ENCODE data around the gene IGLL1.

- TF ChIP-seq, protein P1, sequence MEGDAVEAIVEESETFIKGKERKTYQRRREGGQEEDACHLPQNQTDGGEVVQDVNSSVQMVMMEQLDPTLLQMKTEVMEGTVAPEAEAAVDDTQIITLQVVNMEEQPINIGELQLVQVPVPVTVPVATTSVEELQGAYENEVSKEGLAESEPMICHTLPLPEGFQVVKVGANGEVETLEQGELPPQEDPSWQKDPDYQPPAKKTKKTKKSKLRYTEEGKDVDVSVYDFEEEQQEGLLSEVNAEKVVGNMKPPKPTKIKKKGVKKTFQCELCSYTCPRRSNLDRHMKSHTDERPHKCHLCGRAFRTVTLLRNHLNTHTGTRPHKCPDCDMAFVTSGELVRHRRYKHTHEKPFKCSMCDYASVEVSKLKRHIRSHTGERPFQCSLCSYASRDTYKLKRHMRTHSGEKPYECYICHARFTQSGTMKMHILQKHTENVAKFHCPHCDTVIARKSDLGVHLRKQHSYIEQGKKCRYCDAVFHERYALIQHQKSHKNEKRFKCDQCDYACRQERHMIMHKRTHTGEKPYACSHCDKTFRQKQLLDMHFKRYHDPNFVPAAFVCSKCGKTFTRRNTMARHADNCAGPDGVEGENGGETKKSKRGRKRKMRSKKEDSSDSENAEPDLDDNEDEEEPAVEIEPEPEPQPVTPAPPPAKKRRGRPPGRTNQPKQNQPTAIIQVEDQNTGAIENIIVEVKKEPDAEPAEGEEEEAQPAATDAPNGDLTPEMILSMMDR (IDR thresholded peaks at IDR 0.05): no peak
- no peak for TF ChIP-seq EZH2 (IDR thresholded peaks at IDR 0.05; ENCODE audit: borderline replicate concordance, insufficient read depth, low read depth, low read length, poor library complexity, severe bottlenecking)
Measured at GRCh38 chr22:23574371-23574811, 5.7 kb downstream of the IGLL1 start.

Data from B cell (primary cell).